ENCODE data around the gene UBE2M.

UBE2M gene

GRCh38 chr19:58572818-58573657 is 14.6 kb upstream of the UBE2M start, which contains the start of gene MZF1:
TSS of gene MZF1 (minus strand) at chr19:58573335. CDS start at chr19:58571389, 1,946 bp downstream.
- DNase-seq (ENCODE audit: low read depth): peak; percentile 100
- no peak for TF ChIP-seq CTCF (conservative IDR thresholded peaks at IDR 0.05; ENCODE audit: control insufficient read depth, insufficient read depth, low read depth, low read length)
- peak within 1 kb of the TSS; percentile 92 for H3K4me3 ChIP-seq (ENCODE audit: control insufficient read depth, low read depth, low read length)

GRCh38 chr19:58572026-58572817 is 13.8 kb upstream of the UBE2M start:
- peak overlapping the region; percentile 92 for H3K4me3 ChIP-seq (ENCODE audit: control insufficient read depth, low read depth, low read length)
- DNase-seq (ENCODE audit: low read depth): no peak
- no peak for TF ChIP-seq CTCF (conservative IDR thresholded peaks at IDR 0.05; ENCODE audit: control insufficient read depth, insufficient read depth, low read depth, low read length)

GRCh38 chr19:58571575-58571947 is 13.2 kb upstream of the UBE2M start:
- DNase-seq (ENCODE audit: low read depth): no peak
- no peak overlapping the region for H3K4me3 ChIP-seq (ENCODE audit: control insufficient read depth, low read depth, low read length)
- no peak for TF ChIP-seq CTCF (conservative IDR thresholded peaks at IDR 0.05; ENCODE audit: control insufficient read depth, insufficient read depth, low read depth, low read length)

- no peak for TF ChIP-seq CTCF (conservative IDR thresholded peaks at IDR 0.05; ENCODE audit: control insufficient read depth, insufficient read depth, low read depth, low read length)
- no peak overlapping the region for H3K4me3 ChIP-seq (ENCODE audit: control insufficient read depth, low read depth, low read length)
- no peak for DNase-seq (ENCODE audit: low read depth)
Observed at GRCh38 chr19:58570770-58571574, 12.6 kb upstream of the UBE2M start.

GRCh38 chr19:58569943-58570670 is 11.7 kb upstream of the UBE2M start:
- H3K4me3 ChIP-seq (ENCODE audit: control insufficient read depth, low read depth, low read length): no peak overlapping the region
- DNase-seq (ENCODE audit: low read depth): no peak
- TF ChIP-seq CTCF (conservative IDR thresholded peaks at IDR 0.05; ENCODE audit: control insufficient read depth, insufficient read depth, low read depth, low read length): no peak
